Upper lobe of left lung (tissue), 4 donors: ENCODE results near the gene MTTP.

ENCODE experiments used
- CTCF ChIP-seq, 6 experiments: fragments of 450-650 bp in 4 of 6; fragments of 200-600 bp in 2 of 6; sonication (generic) in 2 of 6; IDR thresholded peaks; one replicate each; pipeline ENCODE4 v1.5.1; 2016 to 2019; ENCODE audit warnings: antibody characterized with exemption in 6 of 6
- POLR2AphosphoS5 ChIP-seq, 2 donors: sonication (generic); formaldehyde crosslinking; IDR thresholded peaks; one replicate each; pipeline ENCODE4 v1.5.1; 2017; ENCODE audit warnings: antibody characterized with exemption in 2 of 2

GRCh38 chr4:99633772-99634171, 59.1 kb downstream of the MTTP start:
- TF ChIP-seq CTCF (IDR thresholded peaks at IDR 0.05) = no peak
- TF ChIP-seq POLR2AphosphoS5 (IDR thresholded peaks at IDR 0.05) = no peak
